Muscle of arm (tissue), 12 donors: Measurements from ENCODE around the gene DCUN1D4. TPM values are rescaled to one million over a fixed set of nuclear protein-coding genes. Genes with fewer than 3 reads are reported as not detected.

ENCODE experiments used
- DNase-seq: peaks from one replicate; pipeline ENCODE4 v3.0.0-alpha.2; 2013
- polyA plus RNA-seq, 12 donors: library from polyadenylated mRNA; unstranded; fragments of 120-200 nt; gene quantifications; one replicate each; pipeline ENCODE4 v1.2.1, GENCODE V29; 2013; ENCODE audit not compliant: insufficient read length in 12 of 12

The DCUN1D4 gene
- polyA plus RNA-seq, 12 donors: 18.6 to 33.4 (median 29.1) TPM; not detected in 1

- no peak for DNase-seq
Measured at GRCh38 chr4:51958199-51958968, 115.4 kb downstream of the DCUN1D4 start.

- no peak for DNase-seq
Measured at GRCh38 chr4:51960486-51960885, 117.5 kb downstream of the DCUN1D4 start.

DNA sequence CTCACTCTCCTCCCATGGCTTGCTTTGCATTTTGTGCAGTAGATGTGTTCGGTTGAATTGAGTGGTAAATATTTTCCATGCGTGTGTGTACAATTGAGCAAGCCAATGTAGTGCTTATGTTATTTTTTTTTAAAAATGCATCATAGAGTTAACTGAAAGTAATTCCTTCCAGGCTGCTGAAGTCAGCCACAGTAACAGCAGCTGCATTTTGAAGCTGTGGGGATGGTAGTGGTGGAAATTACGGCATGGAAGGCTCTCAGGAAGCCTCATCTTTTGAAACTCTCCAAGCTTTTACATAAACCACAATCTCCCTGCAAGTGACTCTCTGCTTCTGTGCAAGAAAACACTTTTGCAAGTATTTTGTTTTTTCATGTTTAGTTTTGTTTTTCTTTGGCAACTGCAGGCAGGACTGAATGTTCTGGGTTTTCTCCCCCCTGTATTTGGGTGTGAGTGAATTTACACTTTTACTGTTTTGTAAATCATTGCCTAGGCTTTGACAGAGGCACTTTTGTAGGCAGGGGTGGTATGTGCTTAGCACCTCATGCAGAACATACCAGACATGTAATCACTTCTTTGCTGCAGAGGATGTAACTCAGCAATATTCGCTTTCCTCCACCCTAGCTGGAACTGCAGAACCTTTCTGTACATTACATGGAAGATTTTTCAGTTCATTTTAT lies 121.0 kb downstream of the DCUN1D4 start:
- peak; percentile 26 for DNase-seq

GRCh38 chr4:51965862-51966261 lies 122.9 kb downstream of the DCUN1D4 start:
- DNase-seq: no peak

Other genes starting within 250 kb of the DCUN1D4 start
- gene LRRC66, start 177.2 kb downstream of the DCUN1D4 start, polyA plus RNA-seq: 1 to 10 TPM in 9 of 12 donors, under 1 TPM in 1, not detected in 2; 0.81 to 3.3 (median 1.8) TPM
- 100 to 1,000 TPM in 10 of 12 donors, 10 to 100 TPM in 1, not detected in 1; 79.6 to 226 (median 191) TPM for gene SGCB, start 195.1 kb downstream of the DCUN1D4 start, polyA plus RNA-seq
- gene SPATA18, start 208.2 kb downstream of the DCUN1D4 start, polyA plus RNA-seq: 1 to 10 TPM in 10 of 12 donors, not detected in 2; 1.1 to 3.5 (median 1.9) TPM